H1 (cell line): ENCODE measurements around the gene C1QL1.

Experiments used
- BCL11A ChIP-seq, 2 experiments: IDR thresholded peaks; one replicate each; pipeline ENCODE4 v1.6.1; 2011; ENCODE audit warnings: low read depth in 2 of 2, low read length in 2 of 2, mild to moderate bottlenecking in 2 of 2
- CBX5 ChIP-seq: fragments of 300-800, 300-1000 bp; sonication (generic); IDR thresholded peaks from 2 replicates; pipeline ENCODE4 v1.7.1; 2016; ENCODE audit warnings: antibody characterized with exemption, low read length, low read depth
- CREB1 ChIP-seq: IDR thresholded peaks from 2 replicates; pipeline ENCODE4 v1.6.1; 2012; ENCODE audit warnings: inconsistent platforms
- EP300 ChIP-seq, 2 experiments: IDR thresholded peaks; 1 replicate in 1 of 2; 2 replicates in 1 of 2; pipeline ENCODE4 v1.6.1; 2011 to 2012; ENCODE audit warnings: low read depth in 2 of 2, low read length in 2 of 2, mild to moderate bottlenecking in 2 of 2, borderline replicate concordance in 1 of 2, inconsistent platforms in 1 of 2, moderate library complexity in 1 of 2
- JUN ChIP-seq: IDR thresholded peaks from 2 replicates; pipeline ENCODE4 v1.6.1; 2011; ENCODE audit warnings: low read depth, mild to moderate bottlenecking, improper control_type of control experiment, low read length
- POLR2AphosphoS5 ChIP-seq: IDR thresholded peaks from 2 replicates; pipeline ENCODE4 v1.6.1; 2011; ENCODE audit warnings: low read depth, low read length
- RXRA ChIP-seq: IDR thresholded peaks from 2 replicates; pipeline ENCODE4 v1.6.1; 2011; ENCODE audit warnings: low read depth, mild to moderate bottlenecking, low read length, moderate library complexity; ENCODE audit not compliant: insufficient read depth
- SP1 ChIP-seq: IDR thresholded peaks from 2 replicates; pipeline ENCODE4 v1.6.1; 2011; ENCODE audit warnings: low read depth, low read length
- SUZ12 ChIP-seq: fragments of 200-600 bp; sonication (generic); IDR thresholded peaks from 2 replicates; pipeline ENCODE4 v1.6.1; 2012; ENCODE audit warnings: mild to moderate bottlenecking, inconsistent platforms, low read length, moderate library complexity, mixed read lengths
- TAF1 ChIP-seq: IDR thresholded peaks from 2 replicates; pipeline ENCODE4 v1.6.1; 2011; ENCODE audit warnings: mild to moderate bottlenecking, low read depth, low read length
- YY1 ChIP-seq: IDR thresholded peaks from 2 replicates; pipeline ENCODE4 v1.6.1; 2011; ENCODE audit warnings: low read depth, mild to moderate bottlenecking, low read length
- TF ChIP-seq, protein P1 (sequence below), 3 experiments: IDR thresholded peaks; 1 replicate in 2 of 3; 2 replicates in 1 of 3; pipeline versions ENCODE4 v1.5.1 to v1.6.1; 2011; ENCODE audit warnings: low read length in 3 of 3, mild to moderate bottlenecking in 3 of 3, inconsistent platforms in 2 of 3, low read depth in 1 of 3, moderate library complexity in 1 of 3; ENCODE audit not compliant: insufficient read depth in 1 of 3; ENCODE audit errors: control extremely low read depth in 1 of 3

GRCh38 chr17:44960691-44961090 is 7.4 kb downstream of the C1QL1 start:
- TF ChIP-seq, protein P1, sequence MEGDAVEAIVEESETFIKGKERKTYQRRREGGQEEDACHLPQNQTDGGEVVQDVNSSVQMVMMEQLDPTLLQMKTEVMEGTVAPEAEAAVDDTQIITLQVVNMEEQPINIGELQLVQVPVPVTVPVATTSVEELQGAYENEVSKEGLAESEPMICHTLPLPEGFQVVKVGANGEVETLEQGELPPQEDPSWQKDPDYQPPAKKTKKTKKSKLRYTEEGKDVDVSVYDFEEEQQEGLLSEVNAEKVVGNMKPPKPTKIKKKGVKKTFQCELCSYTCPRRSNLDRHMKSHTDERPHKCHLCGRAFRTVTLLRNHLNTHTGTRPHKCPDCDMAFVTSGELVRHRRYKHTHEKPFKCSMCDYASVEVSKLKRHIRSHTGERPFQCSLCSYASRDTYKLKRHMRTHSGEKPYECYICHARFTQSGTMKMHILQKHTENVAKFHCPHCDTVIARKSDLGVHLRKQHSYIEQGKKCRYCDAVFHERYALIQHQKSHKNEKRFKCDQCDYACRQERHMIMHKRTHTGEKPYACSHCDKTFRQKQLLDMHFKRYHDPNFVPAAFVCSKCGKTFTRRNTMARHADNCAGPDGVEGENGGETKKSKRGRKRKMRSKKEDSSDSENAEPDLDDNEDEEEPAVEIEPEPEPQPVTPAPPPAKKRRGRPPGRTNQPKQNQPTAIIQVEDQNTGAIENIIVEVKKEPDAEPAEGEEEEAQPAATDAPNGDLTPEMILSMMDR (IDR thresholded peaks at IDR 0.05; ENCODE audit: control extremely low read depth in 1 of 3, insufficient read depth in 1 of 3, low read depth in 1 of 3, low read length in 3 of 3): no peak
- TF ChIP-seq TAF1: no peak
- TF ChIP-seq RXRA: no peak
- TF ChIP-seq POLR2AphosphoS5: no peak
- no peak for TF ChIP-seq EP300 (IDR thresholded peaks at IDR 0.05; ENCODE audit: borderline replicate concordance in 1 of 2, low read depth in 2 of 2, low read length in 2 of 2)
- no peak for TF ChIP-seq CREB1
- no peak for TF ChIP-seq SP1
- no peak for TF ChIP-seq YY1
- TF ChIP-seq CBX5: no peak
- TF ChIP-seq SUZ12: no peak
- TF ChIP-seq BCL11A (IDR thresholded peaks at IDR 0.05; ENCODE audit: low read depth in 2 of 2, low read length in 2 of 2): no peak
- no peak for TF ChIP-seq JUN
